Measurements from ENCODE around the gene SMARCA4.
"Not testable (repeated sequence)": the region's sequence is repeated elsewhere in the genome, so short reads cannot be mapped to it uniquely, and the experiment has no call there.

SMARCA4 gene

GRCh38 chr19:10981252-10981895 lies 20.5 kb downstream of the SMARCA4 start:
- DNase-seq: no peak

- DNase-seq: no peak
Observed at GRCh38 chr19:10983026-10983425, 22.2 kb downstream of the SMARCA4 start.

- DNase-seq: no peak
Observed at GRCh38 chr19:10984166-10984735, 23.4 kb downstream of the SMARCA4 start.

- DNase-seq: no peak
Observed at GRCh38 chr19:10985502-10985901, 24.7 kb downstream of the SMARCA4 start.

GRCh38 chr19:10986301-10987127 lies 25.7 kb downstream of the SMARCA4 start:
- DNase-seq: no peak

GRCh38 chr19:10987571-10988297 lies 26.9 kb downstream of the SMARCA4 start:
- no peak for DNase-seq

- DNase-seq: no peak
Observed at GRCh38 chr19:10988380-10988779, 27.6 kb downstream of the SMARCA4 start.

- no peak for DNase-seq
Observed at GRCh38 chr19:10988921-10989320, 28.1 kb downstream of the SMARCA4 start.

- DNase-seq: no peak
Observed at GRCh38 chr19:10991076-10991475, 30.2 kb downstream of the SMARCA4 start.

- DNase-seq: no peak
Observed at GRCh38 chr19:10991521-10992081, 30.8 kb downstream of the SMARCA4 start.

GRCh38 chr19:10992174-10992573 lies 31.3 kb downstream of the SMARCA4 start:
- DNase-seq: not testable (repeated sequence)

- DNase-seq: no peak
Observed at GRCh38 chr19:10995926-10996600, 35.2 kb downstream of the SMARCA4 start.

GRCh38 chr19:10998045-10998533 lies 37.3 kb downstream of the SMARCA4 start:
- no peak for DNase-seq

- no peak for DNase-seq
Observed at GRCh38 chr19:10998666-10999065, 37.8 kb downstream of the SMARCA4 start.

- DNase-seq: no peak
Observed at GRCh38 chr19:11005521-11005920, 44.7 kb downstream of the SMARCA4 start.

GRCh38 chr19:11007385-11007784 lies 46.6 kb downstream of the SMARCA4 start:
- DNase-seq: no peak

GRCh38 chr19:11007962-11008532 lies 47.2 kb downstream of the SMARCA4 start:
- no peak for DNase-seq

- DNase-seq: no peak
Observed at GRCh38 chr19:11010041-11010440, 49.2 kb downstream of the SMARCA4 start.

GRCh38 chr19:11012507-11012906 lies 51.7 kb downstream of the SMARCA4 start:
- no peak for DNase-seq

- no peak for DNase-seq
Observed at GRCh38 chr19:11013771-11014170, 52.9 kb downstream of the SMARCA4 start.

- no peak for DNase-seq
Observed at GRCh38 chr19:11014403-11014911, 53.6 kb downstream of the SMARCA4 start.

- no peak for DNase-seq
Observed at GRCh38 chr19:11016631-11017030, 55.8 kb downstream of the SMARCA4 start.
